Keratinocyte (primary cell): Measurements from ENCODE around the gene CYP17A1. TPM values are rescaled to one million over a fixed set of nuclear protein-coding genes. Genes with fewer than 3 reads are reported as not detected.
A peak's percentile ranks its signal among the peaks of the same experiment; 100 is the strongest.

Source experiments
- DNase-seq: peaks from one replicate; pipeline ENCODE4 v3.0.0-alpha.2; 2011; ENCODE audit warnings: low read depth, missing footprints, low spot score
- FAIRE-seq: peaks from 2 replicates; lab custom pipeline; 2011; peaks lifted over from hg19 to GRCh38; lab: Jason Lieb, UNC
- H2AFZ ChIP-seq: 2 replicates; pipeline ENCODE4 v1.6.0; 2012; ENCODE audit warnings: low read length, control low read depth, inconsistent platforms; ENCODE audit not compliant: control insufficient read depth
- H3K27ac ChIP-seq: 2 replicates; pipeline ENCODE4 v1.5.1; 2011; ENCODE audit warnings: low read length; ENCODE audit not compliant: control insufficient read depth, insufficient read depth
- H3K27me3 ChIP-seq: 3 replicates; pipeline ENCODE4 v1.6.0; 2011; ENCODE audit warnings: low read length; ENCODE audit not compliant: control insufficient read depth, insufficient read depth; ENCODE audit errors: extremely low read depth
- H3K36me3 ChIP-seq, 2 experiments: 2 replicates in 1 of 2; 3 replicates in 1 of 2; pipeline ENCODE4 v1.5.1; 2011; ENCODE audit warnings: low read length in 2 of 2, mild to moderate bottlenecking in 1 of 2; ENCODE audit not compliant: control insufficient read depth in 2 of 2, insufficient read depth in 2 of 2; ENCODE audit errors: extremely low read depth in 1 of 2
- H3K4me1 ChIP-seq: 3 replicates; pipeline ENCODE4 v1.5.1; 2011; ENCODE audit warnings: low read length; ENCODE audit not compliant: control insufficient read depth, insufficient read depth; ENCODE audit errors: extremely low read depth
- H3K4me2 ChIP-seq: 3 replicates; pipeline ENCODE4 v1.6.0; 2011; ENCODE audit warnings: low read depth, low read length; ENCODE audit not compliant: control insufficient read depth, insufficient read depth; ENCODE audit errors: extremely low read depth
- H3K4me3 ChIP-seq, 3 experiments: fragments of 200-600 bp in 1 of 3; sonication (generic) in 1 of 3; 2 replicates in 2 of 3; 3 replicates in 1 of 3; pipeline ENCODE4 v1.5.1; 2011 to 2016; ENCODE audit warnings: low read length in 3 of 3, mild to moderate bottlenecking in 3 of 3, control low read depth in 2 of 3, inconsistent platforms in 1 of 3, low read depth in 1 of 3, mixed read lengths in 1 of 3, mixed run types in 1 of 3, moderate library complexity in 1 of 3; ENCODE audit not compliant: control insufficient read depth in 2 of 3, insufficient read depth in 2 of 3; ENCODE audit errors: extremely low read depth in 1 of 3
- H3K79me2 ChIP-seq: 2 replicates; pipeline ENCODE4 v1.6.0; 2012; ENCODE audit warnings: low read length; ENCODE audit not compliant: control insufficient read depth, insufficient read depth
- H3K9ac ChIP-seq: 3 replicates; pipeline ENCODE4 v1.6.0; 2011; ENCODE audit warnings: low read length; ENCODE audit not compliant: control insufficient read depth, insufficient read depth; ENCODE audit errors: extremely low read depth
- H3K9me1 ChIP-seq: 3 replicates; pipeline ENCODE4 v1.6.0; 2011; ENCODE audit warnings: low read length; ENCODE audit not compliant: control insufficient read depth, insufficient read depth; ENCODE audit errors: extremely low read depth
- H3K9me3 ChIP-seq: 2 replicates; pipeline ENCODE4 v1.5.1; 2012; ENCODE audit warnings: low read depth, low read length; ENCODE audit not compliant: control insufficient read depth
- H4K20me1 ChIP-seq: 3 replicates; pipeline ENCODE4 v1.6.0; 2011; ENCODE audit warnings: low read length; ENCODE audit not compliant: control insufficient read depth, insufficient read depth; ENCODE audit errors: extremely low read depth
- EZH2 ChIP-seq: IDR thresholded peaks from one replicate; pipeline ENCODE4 v1.6.1; 2012; ENCODE audit warnings: inconsistent platforms, mild to moderate bottlenecking, low read length, moderate library complexity
- dilution Hi-C: fragments of 300-500 bp; cut with MboI; formaldehyde crosslinking; loops from one replicate; pipeline ENCODE4 v1.7.0; 2020; ENCODE audit warnings: low sequenced_read_pairs; ENCODE audit not compliant: extremely low pct_ligation_motif_present
- polyA plus RNA-seq, 5 experiments: library from polyadenylated mRNA; depleted of rRNA in 3 of 5; stranded (reverse) in 3 of 5; stranded (forward) in 1 of 5; unstranded in 1 of 5; fragments of >200 nt; gene quantifications; 1 replicate in 1 of 5; 2 replicates in 3 of 5; 3 replicates in 1 of 5; pipeline versions ENCODE4 v1.2.1 to v1.2.3, GENCODE V29; 2011 to 2012; ENCODE audit warnings: missing spikeins in 2 of 5, low read depth in 1 of 5, low replicate concordance in 1 of 5
- TF ChIP-seq, protein P1 (sequence below), 3 experiments: IDR thresholded peaks in 1 of 3; conservative IDR thresholded peaks in 1 of 3; optimal IDR thresholded peaks in 1 of 3; 2 replicates in 2 of 3; 3 replicates in 1 of 3; pipeline versions ENCODE3 to v1.5.1; 2011; ENCODE audit warnings: low read length in 3 of 3, mild to moderate bottlenecking in 3 of 3, moderate library complexity in 2 of 3, control low read depth in 1 of 3, inconsistent platforms in 1 of 3; ENCODE audit not compliant: insufficient read depth in 2 of 3; ENCODE audit errors: extremely low read depth in 1 of 3

CYP17A1 gene
- polyA plus RNA-seq, 1 donor (not counting 4 experiments of a cell fraction or from before 2014, with no cell fraction given): not detected

DNA sequence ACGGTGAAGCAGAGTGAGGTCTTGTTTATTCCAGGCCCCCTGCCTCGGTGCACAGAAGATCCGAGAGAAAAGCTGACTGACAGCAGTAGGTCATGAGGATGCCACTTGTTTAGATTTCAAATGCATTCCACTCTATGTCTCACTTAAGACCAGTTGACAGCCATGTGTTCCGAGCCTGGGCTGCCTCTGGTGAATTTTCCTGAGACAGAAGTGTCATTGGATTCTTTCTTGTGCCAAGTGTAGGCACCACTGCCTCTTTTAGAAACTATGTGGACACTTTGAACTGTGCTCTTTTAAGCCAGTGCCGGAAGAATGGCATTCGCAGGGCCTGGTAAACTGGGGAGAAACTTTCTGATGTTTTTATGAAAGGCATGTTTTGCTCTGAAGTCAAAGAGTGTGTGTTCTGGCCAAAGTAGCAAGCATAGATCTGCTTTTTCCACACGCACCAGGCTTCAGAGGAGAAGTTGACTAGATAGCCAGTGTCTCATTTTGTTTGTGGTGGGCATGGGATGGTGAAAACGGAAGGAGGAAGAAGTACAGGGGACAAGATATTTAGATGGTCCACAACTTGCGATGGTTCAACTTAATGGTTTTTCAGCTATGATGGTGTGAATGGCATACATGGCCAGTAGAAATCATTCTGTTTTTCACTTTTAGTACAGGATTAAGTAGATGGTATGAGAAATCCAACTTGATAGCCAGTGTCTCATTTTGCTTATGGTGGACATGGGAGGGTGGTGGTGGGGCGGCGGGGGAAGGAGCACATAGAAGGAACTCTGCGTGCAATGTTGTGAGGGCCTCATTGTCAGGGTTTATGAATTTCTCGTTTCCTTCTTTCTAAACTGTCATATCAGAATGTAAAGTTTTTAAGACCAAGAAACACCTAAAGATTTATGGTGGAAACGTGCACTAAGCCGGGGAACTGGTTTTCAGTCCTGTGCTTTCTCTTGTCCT is 41.5 kb downstream of the CYP17A1 start:
- dilution Hi-C loops: no loop called here
- Histone ChIP-seq H3K9me3 (no peaks in the 10 kb centered on the region), H3K27ac (no peak overlapping the region), H3K4me3 (no peak overlapping the region), H3K4me2 (peak overlapping the region; percentile 63), H3K79me2 (peaks cover 2% of the 10 kb centered on the region), H3K27me3 (no peaks in the 10 kb centered on the region), H2AFZ (no peak overlapping the region), H3K9ac (no peak overlapping the region), H3K36me3 (peaks cover 16 to 25% of the 10 kb centered on the region in 2 experiments), H3K4me1 (peaks cover 23% of the 10 kb centered on the region), H4K20me1 (no peaks in the 10 kb centered on the region), H3K9me1 (no peaks in the 10 kb centered on the region)
- FAIRE-seq (no peak), DNase-seq (no peak)
- TF ChIP-seq, protein P1, sequence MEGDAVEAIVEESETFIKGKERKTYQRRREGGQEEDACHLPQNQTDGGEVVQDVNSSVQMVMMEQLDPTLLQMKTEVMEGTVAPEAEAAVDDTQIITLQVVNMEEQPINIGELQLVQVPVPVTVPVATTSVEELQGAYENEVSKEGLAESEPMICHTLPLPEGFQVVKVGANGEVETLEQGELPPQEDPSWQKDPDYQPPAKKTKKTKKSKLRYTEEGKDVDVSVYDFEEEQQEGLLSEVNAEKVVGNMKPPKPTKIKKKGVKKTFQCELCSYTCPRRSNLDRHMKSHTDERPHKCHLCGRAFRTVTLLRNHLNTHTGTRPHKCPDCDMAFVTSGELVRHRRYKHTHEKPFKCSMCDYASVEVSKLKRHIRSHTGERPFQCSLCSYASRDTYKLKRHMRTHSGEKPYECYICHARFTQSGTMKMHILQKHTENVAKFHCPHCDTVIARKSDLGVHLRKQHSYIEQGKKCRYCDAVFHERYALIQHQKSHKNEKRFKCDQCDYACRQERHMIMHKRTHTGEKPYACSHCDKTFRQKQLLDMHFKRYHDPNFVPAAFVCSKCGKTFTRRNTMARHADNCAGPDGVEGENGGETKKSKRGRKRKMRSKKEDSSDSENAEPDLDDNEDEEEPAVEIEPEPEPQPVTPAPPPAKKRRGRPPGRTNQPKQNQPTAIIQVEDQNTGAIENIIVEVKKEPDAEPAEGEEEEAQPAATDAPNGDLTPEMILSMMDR (optimal IDR thresholded peaks at IDR 0.05 in 1 of 3, IDR thresholded peaks at IDR 0.05 in 1 of 3, conservative IDR thresholded peaks at IDR 0.05 in 1 of 3; ENCODE audit: extremely low read depth in 1 of 3, insufficient read depth in 2 of 3, low read length in 3 of 3): no peak
- TF ChIP-seq EZH2: no peak

DNA sequence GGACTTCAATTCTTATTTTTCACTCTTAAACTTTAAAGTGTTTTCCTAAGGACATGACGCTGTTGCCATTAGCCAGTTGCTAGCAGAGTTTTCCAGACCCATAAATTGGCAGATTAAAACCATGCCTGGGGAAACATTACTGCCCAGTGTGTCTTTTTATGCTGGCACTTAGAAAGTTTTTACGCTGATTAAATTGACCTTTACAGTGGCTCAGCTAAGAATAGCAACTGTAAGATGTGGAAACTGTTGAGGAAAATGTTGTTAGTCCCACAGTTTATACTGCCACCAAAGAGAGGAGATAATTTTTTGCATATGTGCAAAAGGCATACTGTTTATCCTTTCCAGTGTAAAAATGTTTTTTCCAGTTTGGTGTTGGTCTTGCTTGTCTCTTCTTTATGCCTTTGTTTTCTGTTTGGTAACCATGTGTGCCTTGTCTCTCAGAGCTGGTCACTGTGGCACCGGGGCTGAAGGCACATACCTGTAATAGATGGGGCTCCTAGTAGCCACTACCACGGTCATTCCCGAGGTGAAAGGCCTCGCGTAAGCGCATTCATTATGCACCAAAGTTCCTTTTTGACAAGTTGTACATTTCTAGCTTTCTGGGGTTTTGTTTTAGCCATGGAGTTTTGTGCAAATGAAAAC is 45.3 kb downstream of the CYP17A1 start:
- H2AFZ ChIP-seq: no peak overlapping the region

More for the DNA sequence above, 45.3 kb downstream of the CYP17A1 start:
- H3K4me1 ChIP-seq: peaks cover 13% of the 10 kb centered on the region
- no peaks in the 10 kb centered on the region for H4K20me1 ChIP-seq
- H3K36me3 ChIP-seq: peaks cover 0 to 5% of the 10 kb centered on the region in 2 experiments
- no peak for FAIRE-seq
- no peaks in the 10 kb centered on the region for H3K9me3 ChIP-seq
- no peak for DNase-seq
- H3K9me1 ChIP-seq: no peaks in the 10 kb centered on the region
- no peak overlapping the region for H3K4me3 ChIP-seq
- H3K4me2 ChIP-seq: peak overlapping the region; percentile 29
- TF ChIP-seq EZH2: no peak
- TF ChIP-seq, protein P1 (optimal IDR thresholded peaks at IDR 0.05 in 1 of 3, IDR thresholded peaks at IDR 0.05 in 1 of 3, conservative IDR thresholded peaks at IDR 0.05 in 1 of 3; ENCODE audit: extremely low read depth in 1 of 3, insufficient read depth in 2 of 3, low read length in 3 of 3): no peak
- dilution Hi-C loops: no loop called here
- H3K27me3 ChIP-seq: no peaks in the 10 kb centered on the region
- H3K9ac ChIP-seq: no peak overlapping the region
- H3K79me2 ChIP-seq: peaks cover 4% of the 10 kb centered on the region
- no peak overlapping the region for H3K27ac ChIP-seq
